SK-N-SH (cell line): Measurements from ENCODE around the gene FABP3. TPM values are rescaled to one million over a fixed set of nuclear protein-coding genes. Genes with fewer than 3 reads are reported as not detected.

ENCODE experiments used
- CTCF ChIA-PET: fragments of 300-600, 350-600 bp; formaldehyde crosslinking; extraction: SDS; loops from one replicate; lab custom pipeline; 2021; lab: Yijun Ruan, JAX
- POLR2A ChIA-PET: fragments of 350-600 bp; sonication (Branson Sonifier 250); formaldehyde crosslinking; extraction: SDS; loops from one replicate; lab custom pipeline; 2020; ENCODE audit warnings: antibody characterized with exemption, inconsistent platforms; lab: Yijun Ruan, JAX
- DNase-seq: peaks from one replicate; pipeline ENCODE4 v3.0.0; 2012
- H2AFZ ChIP-seq: fragments of 200-600 bp; sonication (generic); 2 replicates; pipeline ENCODE4 v1.8.1; 2016; ENCODE audit warnings: antibody characterized with exemption, mild to moderate bottlenecking, low read depth
- H3F3A ChIP-seq: fragments of 200-600 bp; sonication (generic); replicated peaks from 2 replicates; pipeline ENCODE3; 2016; ENCODE audit warnings: antibody characterized with exemption, mild to moderate bottlenecking; ENCODE audit not compliant: insufficient read depth
- H3K27ac ChIP-seq, 2 experiments: fragments of 200-500 bp in 1 of 2; fragments of 200-600 bp in 1 of 2; sonication (Bioruptor generic) in 1 of 2; sonication (generic), shearing (Covaris generic) in 1 of 2; 2 replicates each; pipeline versions ENCODE4 v1.5.1 to v1.6.1; 2014 to 2016; ENCODE audit warnings: low read depth in 2 of 2, inconsistent platforms in 1 of 2, low read length in 1 of 2, mild to moderate bottlenecking in 1 of 2, mixed read lengths in 1 of 2
- H3K27me3 ChIP-seq: fragments of 200-600 bp; sonication (generic), shearing (Covaris generic); 2 replicates; pipeline ENCODE4 v1.6.1; 2016; ENCODE audit warnings: mixed run types; ENCODE audit not compliant: insufficient read depth
- H3K36me3 ChIP-seq, 2 experiments: fragments of 200-500 bp in 1 of 2; fragments of 200-600 bp in 1 of 2; sonication (Bioruptor generic) in 1 of 2; sonication (generic) in 1 of 2; replicated peaks in 1 of 2; 2 replicates each; pipeline versions ENCODE3 to v1.5.1; 2014 to 2016; ENCODE audit warnings: low read length in 1 of 2, mild to moderate bottlenecking in 1 of 2; ENCODE audit not compliant: insufficient read depth in 2 of 2, control insufficient read depth in 1 of 2
- H3K4me1 ChIP-seq, 2 experiments: fragments of 200-500 bp in 1 of 2; fragments of 200-600 bp in 1 of 2; sonication (Bioruptor generic) in 1 of 2; sonication (generic), shearing (Covaris generic) in 1 of 2; 2 replicates each; pipeline versions ENCODE4 v1.5.1 to v1.6.1; 2014 to 2016; ENCODE audit warnings: low read depth in 1 of 2, low read length in 1 of 2, mixed run types in 1 of 2; ENCODE audit not compliant: insufficient read depth in 2 of 2, control insufficient read depth in 1 of 2
- H3K4me2 ChIP-seq: fragments of 200-600 bp; sonication (generic), shearing (Covaris generic); 2 replicates; pipeline ENCODE4 v1.6.1; 2017; ENCODE audit warnings: mixed run types
- H3K4me3 ChIP-seq, 2 experiments: fragments of 200-500 bp in 1 of 2; fragments of 200-600 bp in 1 of 2; sonication (Bioruptor generic) in 1 of 2; sonication (generic), shearing (Covaris generic) in 1 of 2; 2 replicates each; pipeline versions ENCODE4 v1.5.1 to v1.8.1; 2014 to 2016; ENCODE audit warnings: low read depth in 2 of 2, inconsistent platforms in 1 of 2, low read length in 1 of 2, mild to moderate bottlenecking in 1 of 2, mixed read lengths in 1 of 2, moderate library complexity in 1 of 2
- H3K79me2 ChIP-seq: fragments of 200-600 bp; sonication (generic); 2 replicates; pipeline ENCODE4 v1.8.1; 2017; ENCODE audit warnings: mild to moderate bottlenecking; ENCODE audit not compliant: insufficient read depth
- H3K9ac ChIP-seq: fragments of 200-600 bp; sonication (generic); 2 replicates; pipeline ENCODE4 v1.6.1; 2017; ENCODE audit warnings: mixed run types
- H3K9me2 ChIP-seq: fragments of 200-600 bp; sonication (generic); 2 replicates; pipeline ENCODE4 v1.6.1; 2017; ENCODE audit warnings: mixed run types
- H3K9me3 ChIP-seq: fragments of 200-600 bp; sonication (generic); 2 replicates; pipeline ENCODE4 v1.6.1; 2017; ENCODE audit warnings: mixed run types, mild to moderate bottlenecking, moderate library complexity
- H4K20me1 ChIP-seq: fragments of 200-600 bp; sonication (generic); 2 replicates; pipeline ENCODE4 v1.6.1; 2017; ENCODE audit warnings: mild to moderate bottlenecking, mixed run types; ENCODE audit not compliant: insufficient read depth
- FOXJ3 ChIP-seq: sonication (generic); formaldehyde crosslinking; IDR thresholded peaks from 2 replicates; pipeline ENCODE4 v1.5.1; 2020; ENCODE audit warnings: mild to moderate bottlenecking, missing genetic modification reagents
- FOXM1 ChIP-seq: IDR thresholded peaks from 2 replicates; pipeline ENCODE4 v1.4.0; 2012; ENCODE audit warnings: low read depth, mild to moderate bottlenecking
- GABPA ChIP-seq: IDR thresholded peaks from 2 replicates; pipeline ENCODE4 v1.4.0; 2012; ENCODE audit warnings: low read depth, mild to moderate bottlenecking
- GATA2 ChIP-seq: sonication (generic); formaldehyde crosslinking; IDR thresholded peaks from 2 replicates; pipeline ENCODE4 v1.5.0; 2020; ENCODE audit warnings: mild to moderate bottlenecking, missing genetic modification reagents
- MEF2A ChIP-seq: IDR thresholded peaks from 2 replicates; pipeline ENCODE4 v1.4.0; 2012; ENCODE audit warnings: low read depth, borderline replicate concordance
- MXI1 ChIP-seq: IDR thresholded peaks from 2 replicates; pipeline ENCODE4 v1.6.1; 2012; ENCODE audit warnings: mild to moderate bottlenecking, low read depth, low read length, improper control_type of control experiment
- NFIC ChIP-seq: IDR thresholded peaks from 2 replicates; pipeline ENCODE4 v1.4.0; 2012; ENCODE audit warnings: borderline replicate concordance
- NRF1 ChIP-seq: IDR thresholded peaks from 2 replicates; pipeline ENCODE4 v1.6.1; 2012; ENCODE audit warnings: low read depth, mild to moderate bottlenecking, low read length
- POLR2AphosphoS5 ChIP-seq: IDR thresholded peaks from 2 replicates; pipeline ENCODE4 v1.6.1; 2012; ENCODE audit warnings: low read depth, low read length
- RCOR1 ChIP-seq: fragments of 150-350 bp; IDR thresholded peaks from 2 replicates; pipeline ENCODE4 v1.6.1; 2017; ENCODE audit warnings: antibody characterized with exemption, low read length
- REST ChIP-seq: IDR thresholded peaks from 2 replicates; pipeline ENCODE4 v1.6.1; 2012; ENCODE audit warnings: mild to moderate bottlenecking, low read depth, low read length, moderate library complexity
- SMC3 ChIP-seq: IDR thresholded peaks from 2 replicates; pipeline ENCODE4 v1.6.1; 2012; ENCODE audit warnings: low read depth, low read length, improper control_type of control experiment
- TAF1 ChIP-seq: IDR thresholded peaks from 2 replicates; pipeline ENCODE4 v1.6.1; 2012; ENCODE audit warnings: low read depth, mild to moderate bottlenecking, low read length, moderate library complexity, borderline replicate concordance
- TCF12 ChIP-seq: IDR thresholded peaks from 2 replicates; pipeline ENCODE4 v1.4.0; 2012
- TEAD4 ChIP-seq: IDR thresholded peaks from 2 replicates; pipeline ENCODE4 v1.4.0; 2012; ENCODE audit warnings: mild to moderate bottlenecking, borderline replicate concordance; ENCODE audit not compliant: insufficient read depth
- USF2 ChIP-seq: fragments of 150-350 bp; IDR thresholded peaks from 2 replicates; pipeline ENCODE4 v1.6.1; 2017; ENCODE audit warnings: antibody characterized with exemption, low read length, low read depth, borderline replicate concordance
- YY1 ChIP-seq: IDR thresholded peaks from 2 replicates; pipeline ENCODE4 v1.4.0; 2012; ENCODE audit warnings: low read depth, mild to moderate bottlenecking
- WGBS: methylation state at CpG from one replicate; pipeline ENCODE4 v1.1.6; 2017; ENCODE audit warnings: low lambda C conversion rate; 5-methylcytosine and 5-hydroxymethylcytosine counted together
- polyA plus RNA-seq, 3 experiments: library from polyadenylated mRNA; depleted of rRNA; stranded (reverse); fragments of >200 nt; gene quantifications; 2 replicates each; pipeline ENCODE4 v1.2.3, GENCODE V29; 2012

Gene FABP3
- polyA plus RNA-seq, 1 of the 3 experiments (the other 2 are of a cell fraction): 0.08 TPM

- TF ChIP-seq GABPA (no peak), NFIC (no peak), SMC3 (no peak), TAF1 (no peak)
These were observed 173 bp downstream of the FABP3 start (continued) for GRCh38 chr1:31372751-31373055.

- peaks cover 0 to 3% of the 10 kb centered on the region in 2 experiments for H3K36me3 ChIP-seq
- H3F3A ChIP-seq: no peaks in the 10 kb centered on the region
- no peak for TF ChIP-seq TAF1
- no peak for TF ChIP-seq REST
- no peak for TF ChIP-seq FOXM1
- TF ChIP-seq USF2: no peak
- no peak for TF ChIP-seq YY1
- no peak for TF ChIP-seq POLR2AphosphoS5
- no peak for TF ChIP-seq TEAD4
- TF ChIP-seq MXI1: no peak
- no peak for TF ChIP-seq GATA2 (CRISPR knock-in tag)
- TF ChIP-seq RCOR1: no peak
- no peak for TF ChIP-seq GABPA
- TF ChIP-seq FOXJ3 (CRISPR knock-in tag): no peak
- TF ChIP-seq NRF1: no peak
- TF ChIP-seq MEF2A: no peak
- no peak for TF ChIP-seq TCF12
- TF ChIP-seq, all 33 proteins: peak for 0
- H3K9me3 ChIP-seq: no peaks in the 10 kb centered on the region
- POLR2A ChIA-PET: no interaction called here
- H3K27me3 ChIP-seq: no peaks in the 10 kb centered on the region
- H3K4me1 ChIP-seq: peaks cover 0 to 24% of the 10 kb centered on the region in 2 experiments; a peak in 1 of 4 replicates
- CTCF ChIA-PET: interaction anchor here (1.6 to 12.3 kb wide), 3 partner anchors 22 to 189 kb away, joined by 5 to 88 read pairs (median 15); no protein-coding TSS in a partner anchor
- no peaks in the 10 kb centered on the region for H4K20me1 ChIP-seq
- no peaks in the 10 kb centered on the region for H3K79me2 ChIP-seq
- no peak overlapping the region for H3K4me2 ChIP-seq
- no peak overlapping the region for H2AFZ ChIP-seq
- no peaks in the 10 kb centered on the region for H3K9me2 ChIP-seq
- no peak overlapping the region for H3K27ac ChIP-seq
- 93% methylated on average over 3 of the region's 3 CpGs for WGBS
- no peak for DNase-seq
- H3K4me3 ChIP-seq: no peak overlapping the region
- H3K9ac ChIP-seq: no peak overlapping the region
These were observed 825 bp downstream of the FABP3 start for GRCh38 chr1:31372051-31372450.
